SK-N-SH (cell line): Measurements from ENCODE around the gene HLA-DOB. TPM values are rescaled to one million over a fixed set of nuclear protein-coding genes. Genes with fewer than 3 reads are reported as not detected.

Experiments
- CTCF ChIA-PET: fragments of 300-600, 350-600 bp; formaldehyde crosslinking; extraction: SDS; loops from one replicate; lab custom pipeline; 2021; lab: Yijun Ruan, JAX
- POLR2A ChIA-PET: fragments of 350-600 bp; sonication (Branson Sonifier 250); formaldehyde crosslinking; extraction: SDS; loops from one replicate; lab custom pipeline; 2020; ENCODE audit warnings: antibody characterized with exemption, inconsistent platforms; lab: Yijun Ruan, JAX
- DNase-seq: peaks from one replicate; pipeline ENCODE4 v3.0.0; 2012
- H2AFZ ChIP-seq: fragments of 200-600 bp; sonication (generic); 2 replicates; pipeline ENCODE4 v1.8.1; 2016; ENCODE audit warnings: antibody characterized with exemption, mild to moderate bottlenecking, low read depth
- H3F3A ChIP-seq: fragments of 200-600 bp; sonication (generic); replicated peaks from 2 replicates; pipeline ENCODE3; 2016; ENCODE audit warnings: antibody characterized with exemption, mild to moderate bottlenecking; ENCODE audit not compliant: insufficient read depth
- H3K27ac ChIP-seq, 2 experiments: fragments of 200-500 bp in 1 of 2; fragments of 200-600 bp in 1 of 2; sonication (Bioruptor generic) in 1 of 2; sonication (generic), shearing (Covaris generic) in 1 of 2; 2 replicates each; pipeline versions ENCODE4 v1.5.1 to v1.6.1; 2014 to 2016; ENCODE audit warnings: low read depth in 2 of 2, inconsistent platforms in 1 of 2, low read length in 1 of 2, mild to moderate bottlenecking in 1 of 2, mixed read lengths in 1 of 2
- H3K27me3 ChIP-seq: fragments of 200-600 bp; sonication (generic), shearing (Covaris generic); 2 replicates; pipeline ENCODE4 v1.6.1; 2016; ENCODE audit warnings: mixed run types; ENCODE audit not compliant: insufficient read depth
- H3K36me3 ChIP-seq, 2 experiments: fragments of 200-500 bp in 1 of 2; fragments of 200-600 bp in 1 of 2; sonication (Bioruptor generic) in 1 of 2; sonication (generic) in 1 of 2; replicated peaks in 1 of 2; 2 replicates each; pipeline versions ENCODE3 to v1.5.1; 2014 to 2016; ENCODE audit warnings: low read length in 1 of 2, mild to moderate bottlenecking in 1 of 2; ENCODE audit not compliant: insufficient read depth in 2 of 2, control insufficient read depth in 1 of 2
- H3K4me1 ChIP-seq, 2 experiments: fragments of 200-500 bp in 1 of 2; fragments of 200-600 bp in 1 of 2; sonication (Bioruptor generic) in 1 of 2; sonication (generic), shearing (Covaris generic) in 1 of 2; 2 replicates each; pipeline versions ENCODE4 v1.5.1 to v1.6.1; 2014 to 2016; ENCODE audit warnings: low read depth in 1 of 2, low read length in 1 of 2, mixed run types in 1 of 2; ENCODE audit not compliant: insufficient read depth in 2 of 2, control insufficient read depth in 1 of 2
- H3K4me2 ChIP-seq: fragments of 200-600 bp; sonication (generic), shearing (Covaris generic); 2 replicates; pipeline ENCODE4 v1.6.1; 2017; ENCODE audit warnings: mixed run types
- H3K4me3 ChIP-seq, 2 experiments: fragments of 200-500 bp in 1 of 2; fragments of 200-600 bp in 1 of 2; sonication (Bioruptor generic) in 1 of 2; sonication (generic), shearing (Covaris generic) in 1 of 2; 2 replicates each; pipeline versions ENCODE4 v1.5.1 to v1.8.1; 2014 to 2016; ENCODE audit warnings: low read depth in 2 of 2, inconsistent platforms in 1 of 2, low read length in 1 of 2, mild to moderate bottlenecking in 1 of 2, mixed read lengths in 1 of 2, moderate library complexity in 1 of 2
- H3K79me2 ChIP-seq: fragments of 200-600 bp; sonication (generic); 2 replicates; pipeline ENCODE4 v1.8.1; 2017; ENCODE audit warnings: mild to moderate bottlenecking; ENCODE audit not compliant: insufficient read depth
- H3K9ac ChIP-seq: fragments of 200-600 bp; sonication (generic); 2 replicates; pipeline ENCODE4 v1.6.1; 2017; ENCODE audit warnings: mixed run types
- H3K9me2 ChIP-seq: fragments of 200-600 bp; sonication (generic); 2 replicates; pipeline ENCODE4 v1.6.1; 2017; ENCODE audit warnings: mixed run types
- H3K9me3 ChIP-seq: fragments of 200-600 bp; sonication (generic); 2 replicates; pipeline ENCODE4 v1.6.1; 2017; ENCODE audit warnings: mixed run types, mild to moderate bottlenecking, moderate library complexity
- H4K20me1 ChIP-seq: fragments of 200-600 bp; sonication (generic); 2 replicates; pipeline ENCODE4 v1.6.1; 2017; ENCODE audit warnings: mild to moderate bottlenecking, mixed run types; ENCODE audit not compliant: insufficient read depth
- CHD2 ChIP-seq: fragments of 150-350 bp; IDR thresholded peaks from 2 replicates; pipeline ENCODE4 v1.6.1; 2018; ENCODE audit warnings: low read length; ENCODE audit not compliant: partially characterized antibody
- EP300 ChIP-seq, 2 experiments: IDR thresholded peaks; 2 replicates each; pipeline versions ENCODE4 v1.4.0 to v1.6.1; 2012; ENCODE audit warnings: borderline replicate concordance in 1 of 2, low read depth in 1 of 2, low read length in 1 of 2
- EZH2phosphoT487 ChIP-seq: fragments of 200-600 bp; sonication (generic); IDR thresholded peaks from 2 replicates; pipeline ENCODE4 v1.6.1; 2017; ENCODE audit warnings: low read depth, mixed run types, mild to moderate bottlenecking, antibody characterized with exemption, moderate library complexity, borderline replicate concordance
- FOSL2 ChIP-seq: IDR thresholded peaks from 2 replicates; pipeline ENCODE4 v1.4.0; 2012; ENCODE audit warnings: low read depth, mild to moderate bottlenecking, moderate library complexity, borderline replicate concordance
- FOXJ3 ChIP-seq: sonication (generic); formaldehyde crosslinking; IDR thresholded peaks from 2 replicates; pipeline ENCODE4 v1.5.1; 2020; ENCODE audit warnings: mild to moderate bottlenecking, missing genetic modification reagents
- GABPA ChIP-seq: IDR thresholded peaks from 2 replicates; pipeline ENCODE4 v1.4.0; 2012; ENCODE audit warnings: low read depth, mild to moderate bottlenecking
- GATA2 ChIP-seq: sonication (generic); formaldehyde crosslinking; IDR thresholded peaks from 2 replicates; pipeline ENCODE4 v1.5.0; 2020; ENCODE audit warnings: mild to moderate bottlenecking, missing genetic modification reagents
- MEF2A ChIP-seq: IDR thresholded peaks from 2 replicates; pipeline ENCODE4 v1.4.0; 2012; ENCODE audit warnings: low read depth, borderline replicate concordance
- MXI1 ChIP-seq: IDR thresholded peaks from 2 replicates; pipeline ENCODE4 v1.6.1; 2012; ENCODE audit warnings: mild to moderate bottlenecking, low read depth, low read length, improper control_type of control experiment
- NFIC ChIP-seq: IDR thresholded peaks from 2 replicates; pipeline ENCODE4 v1.4.0; 2012; ENCODE audit warnings: borderline replicate concordance
- RCOR1 ChIP-seq: fragments of 150-350 bp; IDR thresholded peaks from 2 replicates; pipeline ENCODE4 v1.6.1; 2017; ENCODE audit warnings: antibody characterized with exemption, low read length
- REST ChIP-seq: IDR thresholded peaks from 2 replicates; pipeline ENCODE4 v1.6.1; 2012; ENCODE audit warnings: mild to moderate bottlenecking, low read depth, low read length, moderate library complexity
- RXRA ChIP-seq: IDR thresholded peaks from 2 replicates; pipeline ENCODE4 v1.4.0; 2012; ENCODE audit warnings: low read depth, mild to moderate bottlenecking, borderline replicate concordance
- SMC3 ChIP-seq: IDR thresholded peaks from 2 replicates; pipeline ENCODE4 v1.6.1; 2012; ENCODE audit warnings: low read depth, low read length, improper control_type of control experiment
- TAF1 ChIP-seq: IDR thresholded peaks from 2 replicates; pipeline ENCODE4 v1.6.1; 2012; ENCODE audit warnings: low read depth, mild to moderate bottlenecking, low read length, moderate library complexity, borderline replicate concordance
- TCF12 ChIP-seq: IDR thresholded peaks from 2 replicates; pipeline ENCODE4 v1.4.0; 2012
- YY1 ChIP-seq: IDR thresholded peaks from 2 replicates; pipeline ENCODE4 v1.4.0; 2012; ENCODE audit warnings: low read depth, mild to moderate bottlenecking
- WGBS: methylation state at CpG from one replicate; pipeline ENCODE4 v1.1.6; 2017; ENCODE audit warnings: low lambda C conversion rate; 5-methylcytosine and 5-hydroxymethylcytosine counted together
- polyA plus RNA-seq, 3 experiments: library from polyadenylated mRNA; depleted of rRNA; stranded (reverse); fragments of >200 nt; gene quantifications; 2 replicates each; pipeline ENCODE4 v1.2.3, GENCODE V29; 2012
- TF ChIP-seq, protein P1 (sequence below): fragments of 150-350 bp; IDR thresholded peaks from 2 replicates; pipeline ENCODE4 v1.6.1; 2017; ENCODE audit warnings: antibody characterized with exemption, low read length, low read depth, borderline replicate concordance
- TF ChIP-seq, protein P2 (sequence below): IDR thresholded peaks from 2 replicates; pipeline ENCODE4 v1.4.0; 2012; ENCODE audit warnings: low read depth, borderline replicate concordance

HLA-DOB gene
- polyA plus RNA-seq, 1 of the 3 experiments (the other 2 are of a cell fraction), result not detected

DNA sequence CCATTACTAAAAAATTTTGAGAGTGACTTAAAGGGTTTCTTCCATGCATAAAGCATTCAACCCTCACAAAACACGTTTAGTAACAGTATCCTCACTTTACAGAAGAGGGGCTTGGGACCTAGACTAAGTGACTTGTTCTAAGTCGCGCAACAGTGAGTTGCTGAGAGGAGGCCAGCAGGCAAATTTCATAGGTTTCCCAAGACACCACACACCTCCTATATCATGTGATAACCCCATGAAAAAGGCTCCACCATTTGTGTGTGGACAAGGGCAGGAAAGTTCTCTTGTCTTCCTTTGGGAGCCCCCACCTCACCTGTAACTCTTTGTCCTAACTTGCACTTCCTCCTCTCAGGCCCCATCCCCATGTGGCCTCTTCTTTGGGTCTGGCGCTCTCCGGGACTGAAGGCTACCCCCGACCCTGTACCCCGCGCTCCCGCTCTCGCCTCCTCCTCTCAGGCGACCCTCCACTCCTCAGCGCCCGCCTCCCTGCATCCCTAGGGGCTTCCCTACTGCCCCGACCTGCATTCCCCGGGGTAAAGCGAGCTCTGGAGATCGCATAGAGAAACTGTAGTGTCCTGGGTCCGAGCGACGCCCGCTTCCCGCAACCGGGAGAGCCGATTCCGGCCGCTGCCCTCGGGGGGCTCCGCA lies 26.7 kb upstream of the HLA-DOB start:
- Histone ChIP-seq H3F3A (peaks cover 8% of the 10 kb centered on the region), H3K4me3 (peak overlapping the region; percentile 71 to 72), H3K9ac (peak overlapping the region; percentile 70), H3K27ac (peak overlapping the region in 1 of 2 experiments; percentile 57; a peak in 3 of 4 replicates), H3K4me1 (peaks cover 0 to 13% of the 10 kb centered on the region in 2 experiments; a peak in 1 of 4 replicates), H3K9me3 (no peaks in the 10 kb centered on the region), H2AFZ (peak overlapping the region; percentile 94), H3K27me3 (no peaks in the 10 kb centered on the region), H3K36me3 (peaks cover 5 to 27% of the 10 kb centered on the region in 2 experiments), H3K79me2 (no peaks in the 10 kb centered on the region), H4K20me1 (no peaks in the 10 kb centered on the region), H3K9me2 (no peaks in the 10 kb centered on the region), H3K4me2 (peak overlapping the region; percentile 84)
- ChIA-PET CTCF (interaction anchor here (3.4 to 5.2 kb wide), 3 partner anchors 12 to 141 kb away, joined by 10 to 31 read pairs (median 29); partner anchors contain the start of genes PSMB9 and TAP1), POLR2A (no interaction called here)
- TF ChIP-seq FOXJ3 (no peak), EZH2phosphoT487 (no peak), SMC3 (no peak), YY1 (no peak), TAF1 (no peak), REST (no peak), GABPA (no peak), NFIC (no peak), FOSL2 (no peak), MXI1 (no peak), CHD2 (no peak), RCOR1 (no peak), MEF2A (no peak), GATA2 (no peak), TCF12 (no peak), EP300 (IDR thresholded peaks at IDR 0.05; ENCODE audit: borderline replicate concordance in 1 of 2, low read depth in 1 of 2, low read length in 1 of 2) (no peak), RXRA (no peak)
- TF ChIP-seq, protein P1, sequence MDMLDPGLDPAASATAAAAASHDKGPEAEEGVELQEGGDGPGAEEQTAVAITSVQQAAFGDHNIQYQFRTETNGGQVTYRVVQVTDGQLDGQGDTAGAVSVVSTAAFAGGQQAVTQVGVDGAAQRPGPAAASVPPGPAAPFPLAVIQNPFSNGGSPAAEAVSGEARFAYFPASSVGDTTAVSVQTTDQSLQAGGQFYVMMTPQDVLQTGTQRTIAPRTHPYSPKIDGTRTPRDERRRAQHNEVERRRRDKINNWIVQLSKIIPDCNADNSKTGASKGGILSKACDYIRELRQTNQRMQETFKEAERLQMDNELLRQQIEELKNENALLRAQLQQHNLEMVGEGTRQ, result no peak
- TF ChIP-seq, protein P2, sequence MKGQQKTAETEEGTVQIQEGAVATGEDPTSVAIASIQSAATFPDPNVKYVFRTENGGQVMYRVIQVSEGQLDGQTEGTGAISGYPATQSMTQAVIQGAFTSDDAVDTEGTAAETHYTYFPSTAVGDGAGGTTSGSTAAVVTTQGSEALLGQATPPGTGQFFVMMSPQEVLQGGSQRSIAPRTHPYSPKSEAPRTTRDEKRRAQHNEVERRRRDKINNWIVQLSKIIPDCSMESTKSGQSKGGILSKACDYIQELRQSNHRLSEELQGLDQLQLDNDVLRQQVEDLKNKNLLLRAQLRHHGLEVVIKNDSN, result no peak
- 33% methylated on average over 28 of the region's 28 CpGs for WGBS
- DNase-seq, result no peak
